Activated naive CD4-positive, alpha-beta T cell treated with anti-CD3 and anti-CD28 coated beads for 36 hours (primary cell): ENCODE measurements around the gene ANKRD10. TPM values are rescaled to one million over a fixed set of nuclear protein-coding genes. Genes with fewer than 3 reads are reported as not detected.

Experiments
- CTCF ChIA-PET: fragments of 350-600 bp; sonication (Branson Sonifier 250); formaldehyde crosslinking; loops from one replicate; lab custom pipeline; 2021; ENCODE audit warnings: antibody characterized with exemption; lab: Charles Lee
- DNase-seq: peaks from one replicate; pipeline ENCODE4 v3.0.0-alpha.2; 2020
- H3K27ac Mint-ChIP-seq: one replicate; pipeline ENCODE4 v1.8.0; 2021; ENCODE audit warnings: mild to moderate bottlenecking, mixed read lengths
- H3K27me3 Mint-ChIP-seq: one replicate; pipeline ENCODE4 v1.8.0; 2021; ENCODE audit warnings: low read depth, mixed read lengths
- H3K36me3 Mint-ChIP-seq: one replicate; pipeline ENCODE4 v1.8.0; 2021; ENCODE audit warnings: low read depth, mixed read lengths
- H3K4me1 Mint-ChIP-seq: one replicate; pipeline ENCODE4 v1.8.0; 2021; ENCODE audit warnings: low read depth, mixed read lengths
- H3K4me3 Mint-ChIP-seq: one replicate; pipeline ENCODE4 v1.8.0; 2021; ENCODE audit warnings: mild to moderate bottlenecking, moderate library complexity, mixed read lengths
- H3K9me3 Mint-ChIP-seq: one replicate; pipeline ENCODE4 v1.8.0; 2021; ENCODE audit warnings: mixed read lengths
- intact Hi-C: fragments of 100-400 bp; cut with micrococcal nuclease; formaldehyde crosslinking; loops from one replicate; pipeline ENCODE4 v1.15.1; 2023
- total RNA-seq, 2 experiments: library from RNA; stranded (reverse); gene quantifications; one replicate each; pipeline ENCODE4 v1.2.3, GENCODE V29; 2021

ANKRD10 gene
- total RNA-seq, 2 experiments from 2014 or later: 79.8 to 82.5 TPM

- CTCF ChIA-PET: interaction anchor here (0.7 kb wide), 2 partner anchors 27 to 280 kb away, joined by 3 to 4 read pairs; partner anchors contain the start of gene ANKRD10
- intact Hi-C loops: loop anchor here (1.0 kb wide), 2 partner anchors 23 to 27 kb away; partner anchors contain the start of gene ANKRD10
Observed at GRCh38 chr13:110942248-110942981, 27.5 kb upstream of the ANKRD10 start.

DNA sequence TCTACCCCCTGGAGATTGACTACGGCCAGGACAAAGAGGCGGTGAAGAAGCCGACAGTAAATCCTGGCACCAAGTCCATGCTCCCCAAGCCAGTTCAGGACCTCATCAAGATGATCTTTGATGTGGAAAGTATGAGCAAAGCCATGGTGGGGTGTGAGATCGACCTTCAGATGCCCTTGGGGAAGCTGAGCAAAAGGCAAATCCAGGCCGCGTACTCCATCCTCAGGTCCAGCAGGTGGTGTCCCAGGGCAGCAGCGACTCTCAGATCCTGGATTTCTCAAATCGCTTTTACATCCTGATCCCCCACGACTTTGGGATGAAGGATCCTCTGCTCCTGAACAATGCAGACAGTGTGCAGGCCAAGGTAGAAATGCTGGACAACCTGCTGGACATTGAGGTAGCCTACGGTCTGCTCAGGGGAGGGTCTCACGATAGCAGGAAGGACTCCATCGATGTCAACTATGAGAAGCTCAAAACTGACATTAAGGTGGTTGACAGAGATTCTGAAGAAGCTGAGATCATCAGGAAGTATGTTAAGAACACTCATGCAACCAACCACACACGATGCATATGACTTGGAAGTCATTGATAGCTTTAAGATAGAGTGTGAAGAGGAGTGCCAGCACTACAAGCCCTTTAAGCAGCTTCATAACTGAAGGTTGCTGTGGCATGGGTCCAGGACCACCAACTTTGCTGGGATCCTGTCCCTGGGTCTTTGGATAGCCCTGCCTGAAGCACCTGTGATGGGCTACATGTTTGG, 24.0 kb upstream of the ANKRD10 start:
- no peaks in the 10 kb centered on the region for H3K27me3 Mint-ChIP-seq
- DNase-seq: no peak
- no peak overlapping the region for H3K27ac Mint-ChIP-seq
- peaks cover 8% of the 10 kb centered on the region for H3K36me3 Mint-ChIP-seq
- intact Hi-C loops: no loop called here
- H3K9me3 Mint-ChIP-seq: peaks cover 9% of the 10 kb centered on the region
- no peak overlapping the region for H3K4me3 Mint-ChIP-seq
- CTCF ChIA-PET: no interaction called here
- H3K4me1 Mint-ChIP-seq: peaks cover 16% of the 10 kb centered on the region

More at GRCh38 chr13:110942248-110942981, 27.5 kb upstream of the ANKRD10 start:
- H3K4me3 Mint-ChIP-seq: no peak overlapping the region
- peaks cover 24% of the 10 kb centered on the region for H3K4me1 Mint-ChIP-seq
- peak overlapping the region; percentile 19 for H3K27ac Mint-ChIP-seq
- peaks cover 2% of the 10 kb centered on the region for H3K36me3 Mint-ChIP-seq
- peak; percentile 58 for DNase-seq
- no peaks in the 10 kb centered on the region for H3K27me3 Mint-ChIP-seq
- H3K9me3 Mint-ChIP-seq: peaks cover 2% of the 10 kb centered on the region

GRCh38 chr13:110937511-110938285, 22.8 kb upstream of the ANKRD10 start:
- H3K36me3 Mint-ChIP-seq: peaks cover 16% of the 10 kb centered on the region
- CTCF ChIA-PET: no interaction called here
- H3K4me1 Mint-ChIP-seq: peaks cover 13% of the 10 kb centered on the region
- intact Hi-C loops: no loop called here
- no peak overlapping the region for H3K27ac Mint-ChIP-seq
- H3K9me3 Mint-ChIP-seq: peaks cover 21% of the 10 kb centered on the region
- DNase-seq: no peak
- no peak overlapping the region for H3K4me3 Mint-ChIP-seq
- H3K27me3 Mint-ChIP-seq: peaks cover 3% of the 10 kb centered on the region

DNA sequence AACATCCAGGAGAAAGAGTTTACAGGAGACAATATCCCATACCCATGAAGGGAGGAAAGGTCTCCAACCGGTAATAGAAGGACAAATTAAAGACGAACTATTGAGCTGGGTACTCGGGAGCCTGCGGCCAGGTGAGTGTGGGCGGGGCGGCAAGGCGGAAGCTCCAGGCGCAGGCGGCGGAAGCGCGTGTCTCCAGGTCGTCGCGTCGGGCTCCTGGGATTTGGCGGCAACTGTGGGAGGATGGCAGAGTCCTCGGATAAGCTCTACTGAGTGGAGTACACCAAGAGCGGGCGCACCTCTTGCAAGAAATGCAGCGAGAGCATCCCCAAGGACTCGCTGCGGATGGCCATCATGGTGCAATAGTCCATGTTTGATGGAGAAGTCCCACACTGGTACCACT, 21.6 kb upstream of the ANKRD10 start:
- H3K36me3 Mint-ChIP-seq: peaks cover 18% of the 10 kb centered on the region
- DNase-seq: no peak
- H3K9me3 Mint-ChIP-seq: peaks cover 23% of the 10 kb centered on the region
- no peak overlapping the region for H3K27ac Mint-ChIP-seq
- peaks cover 8% of the 10 kb centered on the region for H3K27me3 Mint-ChIP-seq
- no peak overlapping the region for H3K4me3 Mint-ChIP-seq
- H3K4me1 Mint-ChIP-seq: peaks cover 3% of the 10 kb centered on the region
- intact Hi-C loops: no loop called here
- CTCF ChIA-PET: no interaction called here

DNA sequence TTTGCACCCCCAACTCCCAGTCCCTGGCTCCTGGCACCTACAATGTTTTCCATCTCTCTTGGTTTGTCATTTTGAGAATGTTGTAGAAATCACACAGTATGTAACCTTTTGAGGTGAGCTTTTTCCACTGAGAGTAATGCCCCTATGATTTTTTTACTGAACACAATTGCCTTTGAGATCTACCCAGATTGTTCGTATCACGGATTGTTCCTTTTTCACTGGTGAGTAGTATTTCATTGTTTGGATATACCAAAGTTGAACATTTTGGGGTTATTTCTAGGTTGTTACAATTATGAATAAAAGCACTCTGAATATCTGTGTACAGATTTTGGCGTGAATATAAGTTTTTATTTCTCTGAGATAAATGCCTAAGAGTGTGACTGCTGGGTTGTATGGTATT, 17.7 kb upstream of the ANKRD10 start:
- Mint-ChIP-seq H3K4me1 (no peaks in the 10 kb centered on the region), H3K27ac (no peak overlapping the region), H3K36me3 (peaks cover 18% of the 10 kb centered on the region), H3K4me3 (no peak overlapping the region), H3K9me3 (peaks cover 23% of the 10 kb centered on the region), H3K27me3 (peaks cover 27% of the 10 kb centered on the region)
- DNase-seq: no peak
- intact Hi-C loops: no loop called here
- CTCF ChIA-PET: no interaction called here

DNA sequence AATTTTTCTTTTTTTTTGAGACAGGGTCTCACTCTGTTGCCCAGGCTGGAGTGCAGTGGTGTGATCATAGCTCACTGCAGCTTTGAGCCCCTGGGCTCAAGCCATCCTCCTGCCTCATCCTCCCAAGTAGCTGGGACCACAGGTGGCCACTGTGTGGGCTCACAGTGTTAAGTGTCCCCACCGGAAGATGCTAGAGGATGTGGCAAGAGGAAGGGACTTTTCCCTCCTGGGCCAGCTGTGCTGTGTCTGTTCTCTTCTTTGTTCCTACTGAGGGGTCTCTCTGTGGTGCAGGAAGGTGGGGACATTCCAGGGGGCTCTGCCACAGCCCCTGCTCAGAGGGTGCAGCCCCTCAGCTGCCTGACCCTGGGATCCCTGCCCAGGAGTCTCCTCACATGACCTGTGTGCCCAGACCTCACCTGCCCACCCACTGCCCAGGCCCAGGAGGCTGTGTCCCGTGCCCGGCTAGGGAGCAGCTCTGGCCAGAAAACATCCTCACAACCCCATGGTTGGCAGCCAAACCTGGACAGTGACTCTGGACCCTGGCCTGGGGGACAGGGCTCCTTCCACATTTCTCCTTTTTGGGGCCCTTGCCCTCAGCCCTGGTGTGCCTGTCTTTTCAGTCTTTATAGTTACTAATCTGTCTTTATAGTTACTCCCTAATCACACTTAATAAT, 14.4 kb upstream of the ANKRD10 start:
- Mint-ChIP-seq H3K27ac (no peak overlapping the region), H3K9me3 (peaks cover 18% of the 10 kb centered on the region), H3K27me3 (peaks cover 39% of the 10 kb centered on the region), H3K4me1 (no peaks in the 10 kb centered on the region), H3K36me3 (peaks cover 14% of the 10 kb centered on the region), H3K4me3 (no peak overlapping the region)
- DNase-seq: no peak
- intact Hi-C loops: no loop called here
- CTCF ChIA-PET: no interaction called here

DNA sequence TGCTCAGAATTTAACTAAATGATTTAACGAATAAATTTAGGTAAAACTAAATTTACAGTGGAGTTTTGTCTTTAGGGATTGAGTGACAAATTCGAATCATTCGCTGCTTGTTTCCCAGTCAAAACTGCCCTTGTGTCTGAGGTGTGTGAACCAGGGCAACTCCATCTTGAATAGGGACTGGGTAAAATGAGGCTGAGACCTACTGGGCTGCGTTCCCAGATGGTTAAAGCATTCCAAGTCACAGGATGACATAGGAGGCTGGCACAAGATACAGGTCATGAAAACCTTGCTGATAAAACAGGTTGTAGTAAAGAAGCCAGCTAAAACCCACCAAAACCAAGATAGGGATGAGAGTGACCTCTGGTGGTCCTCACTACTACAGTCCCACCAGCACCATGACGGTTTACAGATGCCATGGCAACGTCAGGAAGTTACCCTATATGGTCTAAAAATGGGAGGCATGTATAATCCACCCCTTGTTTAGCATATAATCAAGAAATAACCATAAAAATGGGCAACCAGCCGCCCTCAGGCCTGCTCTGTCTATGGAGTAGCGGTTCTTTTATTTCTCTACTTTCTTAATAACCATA, 10.2 kb upstream of the ANKRD10 start:
- H3K4me3 Mint-ChIP-seq: no peak overlapping the region
- CTCF ChIA-PET: interaction anchor here (0.6 kb wide), 1 partner anchor 145 kb away, joined by 3 read pairs; no protein-coding TSS in a partner anchor
- peaks cover 42% of the 10 kb centered on the region for H3K27me3 Mint-ChIP-seq

GRCh38 chr13:110924639-110924934, 9.7 kb upstream of the ANKRD10 start:
- CTCF ChIA-PET: interaction anchor here (0.6 kb wide), 1 partner anchor 144 kb away, joined by 3 read pairs; no protein-coding TSS in a partner anchor
- H3K27ac Mint-ChIP-seq: no peak overlapping the region
- H3K4me1 Mint-ChIP-seq: peaks cover 16% of the 10 kb centered on the region
- no peaks in the 10 kb centered on the region for H3K36me3 Mint-ChIP-seq
- peaks cover 42% of the 10 kb centered on the region for H3K27me3 Mint-ChIP-seq
- intact Hi-C loops: no loop called here
- H3K4me3 Mint-ChIP-seq: no peak overlapping the region
- no peak for DNase-seq
- H3K9me3 Mint-ChIP-seq: no peaks in the 10 kb centered on the region

More for the DNA sequence above, 10.2 kb upstream of the ANKRD10 start:
- DNase-seq: no peak
- H3K36me3 Mint-ChIP-seq: no peaks in the 10 kb centered on the region
- H3K4me1 Mint-ChIP-seq: peaks cover 13% of the 10 kb centered on the region
- intact Hi-C loops: no loop called here
- H3K27ac Mint-ChIP-seq: no peak overlapping the region
- H3K9me3 Mint-ChIP-seq: no peaks in the 10 kb centered on the region

DNA sequence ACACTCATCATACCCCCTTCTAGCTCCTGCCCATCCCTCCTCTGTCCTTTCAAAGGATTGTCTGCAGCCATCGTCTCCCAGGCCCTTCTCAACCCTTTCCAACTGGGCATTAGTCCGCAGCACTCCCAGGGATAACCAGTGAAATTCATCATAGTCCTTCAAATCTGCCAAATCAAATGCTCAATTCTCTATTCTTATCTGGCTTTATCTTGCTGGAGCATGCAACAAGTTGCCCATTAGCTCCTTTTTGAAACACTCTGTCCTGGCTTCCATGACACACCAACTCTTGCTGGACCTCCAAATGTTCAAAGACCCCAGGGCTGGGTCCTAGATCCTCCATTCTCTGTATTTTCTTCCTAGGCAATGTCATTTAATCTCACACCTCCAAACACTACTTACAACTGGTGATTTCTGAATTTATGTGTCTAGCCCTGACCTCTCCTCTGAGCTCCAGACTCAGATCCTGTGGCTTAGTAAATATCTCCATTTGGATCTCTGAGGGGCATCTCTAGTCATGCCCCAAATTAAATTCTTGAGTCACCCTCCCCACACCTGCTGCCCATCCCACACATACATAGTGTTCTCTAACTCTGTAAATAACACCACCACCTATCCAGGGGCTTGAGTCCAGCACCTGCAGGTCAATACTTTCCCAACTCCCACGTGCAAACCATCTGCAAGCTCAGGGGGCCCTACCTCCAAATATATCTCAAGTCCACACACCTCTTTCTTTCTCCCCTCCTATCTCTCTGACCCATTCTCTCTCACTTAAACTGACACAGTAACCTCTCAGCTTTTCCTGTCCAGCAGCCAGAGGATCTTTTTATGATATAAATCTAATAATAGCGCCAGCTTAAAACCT, 9.1 kb upstream of the ANKRD10 start:
- H3K4me1 Mint-ChIP-seq: peaks cover 16% of the 10 kb centered on the region
- H3K4me3 Mint-ChIP-seq: no peak overlapping the region
- no peak overlapping the region for H3K27ac Mint-ChIP-seq
- no peaks in the 10 kb centered on the region for H3K9me3 Mint-ChIP-seq
- peaks cover 41% of the 10 kb centered on the region for H3K27me3 Mint-ChIP-seq
- intact Hi-C loops: no loop called here
- no peaks in the 10 kb centered on the region for H3K36me3 Mint-ChIP-seq
- CTCF ChIA-PET: no interaction called here
- DNase-seq: no peak

GRCh38 chr13:110923086-110923485, 8.2 kb upstream of the ANKRD10 start:
- DNase-seq: no peak
- H3K4me3 Mint-ChIP-seq: no peak overlapping the region
- H3K36me3 Mint-ChIP-seq: no peaks in the 10 kb centered on the region
- intact Hi-C loops: no loop called here
- CTCF ChIA-PET: no interaction called here
- H3K27ac Mint-ChIP-seq: no peak overlapping the region
- H3K9me3 Mint-ChIP-seq: no peaks in the 10 kb centered on the region
- H3K27me3 Mint-ChIP-seq: peaks cover 36% of the 10 kb centered on the region
- H3K4me1 Mint-ChIP-seq: peaks cover 16% of the 10 kb centered on the region

GRCh38 chr13:110922506-110922905, 7.6 kb upstream of the ANKRD10 start:
- no peaks in the 10 kb centered on the region for H3K9me3 Mint-ChIP-seq
- H3K4me1 Mint-ChIP-seq: peaks cover 16% of the 10 kb centered on the region
- no peaks in the 10 kb centered on the region for H3K36me3 Mint-ChIP-seq
- no peak overlapping the region for H3K27ac Mint-ChIP-seq
- no peak for DNase-seq
- CTCF ChIA-PET: no interaction called here
- no peak overlapping the region for H3K4me3 Mint-ChIP-seq
- intact Hi-C loops: no loop called here
- H3K27me3 Mint-ChIP-seq: peaks cover 33% of the 10 kb centered on the region
